GM12873 (cell line): ENCODE measurements around the gene TEK.

Source experiments
- CTCF ChIP-seq: IDR thresholded peaks from 2 replicates; pipeline ENCODE4 v1.5.1; 2012; ENCODE audit warnings: low read depth, mild to moderate bottlenecking, moderate library complexity, low read length, control low read depth; ENCODE audit not compliant: insufficient read depth; ENCODE audit errors: missing control alignments

The TEK gene

GRCh38 chr9:27108981-27109541, at the start of gene TEK:
TEK (plus strand) TSS chr9:27109225; CDS start chr9:27109591, 366 bp downstream.
- no peak for TF ChIP-seq CTCF

- no peak for TF ChIP-seq CTCF
These were observed 49.6 kb upstream of the TEK start for GRCh38 chr9:27059412-27059811.

- TF ChIP-seq CTCF, result no peak
These were observed 49.1 kb upstream of the TEK start for GRCh38 chr9:27059907-27060306.

GRCh38 chr9:27065288-27065687, 43.7 kb upstream of the TEK start:
- no peak for TF ChIP-seq CTCF

GRCh38 chr9:27073841-27074728, 34.9 kb upstream of the TEK start:
- TF ChIP-seq CTCF, result no peak

- no peak for TF ChIP-seq CTCF
These were observed 30.3 kb upstream of the TEK start for GRCh38 chr9:27078685-27079084.

- no peak for TF ChIP-seq CTCF
These were observed 23.6 kb upstream of the TEK start for GRCh38 chr9:27085456-27085855.
